B cell (primary cell): ENCODE results near the gene MEX3A. TPM values are rescaled to one million over a fixed set of nuclear protein-coding genes. Genes with fewer than 3 reads are reported as not detected.

Experiments used
- ATAC-seq: fragments of 200-7000 bp; cut with Tn5 transposase; one replicate; pipeline ENCODE4 v1.10.0; 2021; ENCODE audit warnings: low read depth, mild to moderate bottlenecking, moderate number of reproducible peaks, moderate library complexity
- CTCF ChIA-PET: fragments of 350-600 bp; sonication (Branson Sonifier 250); formaldehyde crosslinking; loops from one replicate; lab custom pipeline; 2021; ENCODE audit warnings: antibody characterized with exemption, inconsistent platforms; lab: Charles Lee
- POLR2A ChIA-PET: fragments of 350-600 bp; sonication (Branson Sonifier 250); formaldehyde crosslinking; loops from one replicate; lab custom pipeline; 2021; ENCODE audit warnings: antibody characterized with exemption; lab: Charles Lee
- DNase-seq: peaks from one replicate; pipeline ENCODE4 v3.0.0; 2013
- H2AFZ ChIP-seq: 2 replicates; pipeline ENCODE4 v1.6.1; 2012; ENCODE audit warnings: mild to moderate bottlenecking, low read depth, low read length; ENCODE audit not compliant: insufficient read depth, poor library complexity, severe bottlenecking
- H3K27ac ChIP-seq, 2 donors: 1 replicate in 1 of 2; 2 replicates in 1 of 2; pipeline ENCODE4 v1.5.1; 2012 to 2013; ENCODE audit warnings: low read length in 2 of 2, mild to moderate bottlenecking in 2 of 2, moderate library complexity in 1 of 2
- H3K27me3 ChIP-seq, 4 experiments: fragments of 200-600 bp in 1 of 4; sonication (generic) in 1 of 4; replicated peaks in 1 of 4; 1 replicate in 2 of 4; 2 replicates in 2 of 4; pipeline versions ENCODE4 v1.6.1 to v1.7.0; 2013 to 2016; ENCODE audit warnings: low read length in 3 of 4, mild to moderate bottlenecking in 2 of 4, mixed read lengths in 1 of 4, moderate library complexity in 1 of 4; ENCODE audit not compliant: insufficient read depth in 4 of 4, control insufficient read depth in 3 of 4; ENCODE audit errors: control extremely low read depth in 1 of 4
- H3K36me3 ChIP-seq, 2 experiments: replicated peaks in 1 of 2; 1 replicate in 1 of 2; 2 replicates in 1 of 2; pipeline versions ENCODE4 v1.6.1 to v1.7.1; 2013; ENCODE audit warnings: low read length in 1 of 2; ENCODE audit not compliant: insufficient read depth in 2 of 2, control insufficient read depth in 1 of 2; ENCODE audit errors: control extremely low read depth in 1 of 2, extremely low read depth in 1 of 2
- H3K4me1 ChIP-seq, 2 donors: fragments of 200-600 bp in 1 of 2; sonication (generic) in 1 of 2; 1 replicate in 1 of 2; 2 replicates in 1 of 2; pipeline versions ENCODE4 v1.5.1 to v1.6.1; 2013 to 2017; ENCODE audit warnings: low read length in 2 of 2; ENCODE audit not compliant: control insufficient read depth in 2 of 2, insufficient read depth in 2 of 2
- H3K4me2 ChIP-seq: replicated peaks from 2 replicates; pipeline ENCODE3; 2012; ENCODE audit warnings: mild to moderate bottlenecking, low read depth, low read length; ENCODE audit not compliant: poor library complexity, severe bottlenecking
- H3K4me3 ChIP-seq, 5 experiments: fragments of 200-600 bp in 1 of 5; sonication (generic) in 1 of 5; 1 replicate in 3 of 5; 2 replicates in 2 of 5; pipeline versions ENCODE4 v1.5.1 to v1.7.0; 2011 to 2016; ENCODE audit warnings: low read length in 4 of 5, mild to moderate bottlenecking in 4 of 5, low read depth in 2 of 5, control low read depth in 1 of 5, moderate library complexity in 1 of 5; ENCODE audit not compliant: insufficient read depth in 1 of 5; ENCODE audit errors: control extremely low read depth in 1 of 5, extremely low read depth in 1 of 5
- H3K79me2 ChIP-seq: fragments of 200-600 bp; sonication (generic); one replicate; pipeline ENCODE4 v1.6.0; 2016; ENCODE audit warnings: low read length; ENCODE audit not compliant: control insufficient read depth, insufficient read depth
- H3K9ac ChIP-seq: fragments of 200-600 bp; sonication (generic); 2 replicates; pipeline ENCODE4 v1.6.1; 2017; ENCODE audit warnings: mild to moderate bottlenecking, low read length, moderate library complexity
- H3K9me3 ChIP-seq, 3 donors: one replicate each; pipeline versions ENCODE4 v1.6.1 to v1.7.1; 2013; ENCODE audit warnings: low read length in 2 of 3; ENCODE audit not compliant: control insufficient read depth in 2 of 3, insufficient read depth in 1 of 3; ENCODE audit errors: control extremely low read depth in 1 of 3
- H4K20me1 ChIP-seq: 2 replicates; pipeline ENCODE4 v1.6.0; 2012; ENCODE audit warnings: mild to moderate bottlenecking, low read length; ENCODE audit not compliant: insufficient read depth, control insufficient read depth, poor library complexity, severe bottlenecking
- H3K27ac Mint-ChIP-seq: one replicate; pipeline ENCODE4 v1.8.0; 2021; ENCODE audit warnings: mixed read lengths
- H3K27me3 Mint-ChIP-seq: one replicate; pipeline ENCODE4 v1.8.0; 2021; ENCODE audit warnings: mixed read lengths
- H3K4me1 Mint-ChIP-seq: one replicate; pipeline ENCODE4 v1.8.0; 2021; ENCODE audit warnings: mixed read lengths
- H3K4me3 Mint-ChIP-seq: one replicate; pipeline ENCODE4 v1.8.0; 2021; ENCODE audit warnings: mixed read lengths
- H3K9me3 Mint-ChIP-seq: one replicate; pipeline ENCODE4 v1.8.0; 2022; ENCODE audit warnings: mixed read lengths; ENCODE audit not compliant: insufficient read depth
- CTCF ChIP-seq: fragments of 200-600 bp; IDR thresholded peaks from one replicate; pipeline ENCODE4 v1.8.0; 2022; ENCODE audit warnings: antibody characterized with exemption, mild to moderate bottlenecking
- EZH2 ChIP-seq: IDR thresholded peaks from 2 replicates; pipeline ENCODE4 v1.6.1; 2012; ENCODE audit warnings: borderline replicate concordance, low read depth, mild to moderate bottlenecking, moderate library complexity, low read length; ENCODE audit not compliant: insufficient read depth, poor library complexity, severe bottlenecking
- WGBS: methylation state at CpG from one replicate; pipeline ENCODE4 v1.1.5; 2013; ENCODE audit warnings: missing lambda C conversion rate; ENCODE audit not compliant: insufficient coverage; 5-methylcytosine and 5-hydroxymethylcytosine counted together
- intact Hi-C: fragments of 100-400 bp; cut with micrococcal nuclease; formaldehyde crosslinking; loops from one replicate; pipeline ENCODE4 v1.10.0; 2022
- polyA plus RNA-seq: library from polyadenylated mRNA; depleted of rRNA; stranded (reverse); fragments of >200 nt; gene quantifications from 2 replicates; pipeline ENCODE4 v1.2.3, GENCODE V29; 2012
- total RNA-seq, 2 donors: library from RNA; stranded (reverse); fragments of 120-200 nt in 1 of 2; gene quantifications; 1 replicate in 1 of 2; 2 replicates in 1 of 2; pipeline versions ENCODE4 v1.2.3 to v1.2.4, GENCODE V29; 2013 to 2022

MEX3A gene
- total and polyA plus RNA-seq, 2 donors (not counting 1 experiment from before 2014, with no cell fraction given), result 0.27 to 1.1 TPM

DNA sequence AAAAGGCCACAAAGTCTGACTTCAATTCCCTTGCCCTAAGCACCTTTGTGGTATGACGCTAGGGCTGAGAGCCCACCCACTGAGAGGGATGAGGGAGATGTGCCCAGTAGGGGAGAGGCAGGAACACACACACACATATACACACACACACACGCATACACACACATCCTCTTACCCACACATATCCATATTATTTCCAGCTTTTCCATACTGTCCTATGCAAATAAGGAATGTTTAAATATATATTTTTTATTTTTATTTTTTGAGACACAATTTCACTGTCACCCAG, 18.3 kb downstream of the MEX3A start:
- Mint-ChIP-seq H3K9me3 (no peaks in the 10 kb centered on the region), H3K4me3 (no peak overlapping the region), H3K27me3 (no peaks in the 10 kb centered on the region), H3K27ac (no peak overlapping the region), H3K4me1 (no peaks in the 10 kb centered on the region)
- WGBS, result no CpG with 5 or more reads among the region's 2 CpGs
- intact Hi-C loops, result no loop called here
- no peak for DNase-seq
- CTCF ChIA-PET, result interaction anchor here (1.0 to 1.1 kb wide), 2 partner anchors 66 to 182 kb away, joined by 3 to 5 read pairs; no protein-coding TSS in a partner anchor
- H3K27ac ChIP-seq, result no peak overlapping the region
- no peak for ATAC-seq
- no peaks in the 10 kb centered on the region for H4K20me1 ChIP-seq
- no peak overlapping the region for H3K4me2 ChIP-seq
- no peaks in the 10 kb centered on the region for H3K36me3 ChIP-seq
- H3K9me3 ChIP-seq, result no peaks in the 10 kb centered on the region
- H3K27me3 ChIP-seq, result no peaks in the 10 kb centered on the region
- H3K79me2 ChIP-seq, result no peaks in the 10 kb centered on the region
- H2AFZ ChIP-seq, result no peak overlapping the region
- H3K4me1 ChIP-seq, result no peaks in the 10 kb centered on the region
- POLR2A ChIA-PET, result no interaction called here
- no peak overlapping the region for H3K9ac ChIP-seq
- no peak for TF ChIP-seq CTCF
- no peak for TF ChIP-seq EZH2
- no peak overlapping the region for H3K4me3 ChIP-seq

DNA sequence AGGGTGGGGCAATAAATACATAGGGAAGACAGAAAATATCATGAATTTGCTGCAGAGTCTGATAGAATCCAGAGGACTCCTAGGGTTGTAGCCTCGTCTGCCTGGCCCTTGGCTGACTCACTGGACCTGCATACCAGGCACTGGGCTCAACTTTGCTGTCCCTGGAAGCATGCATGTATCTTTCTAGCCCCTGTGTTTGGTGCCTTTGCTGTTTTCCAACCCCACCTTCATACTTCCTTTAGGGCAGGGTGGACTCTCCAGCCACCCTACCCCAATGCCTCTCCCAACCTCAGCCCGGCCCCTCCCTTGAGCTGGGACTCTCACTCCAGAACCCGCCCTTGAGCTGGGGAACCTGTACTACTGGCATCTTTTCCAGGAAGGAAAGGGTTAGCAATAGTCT, 20.1 kb downstream of the MEX3A start:
- WGBS, result 100% methylated on average over 1 of the region's 3 CpGs
- H3K79me2 ChIP-seq, result no peaks in the 10 kb centered on the region
- ChIA-PET CTCF (interaction anchor here (0.7 kb wide), 2 partner anchors 11 to 33 kb away, joined by 3 to 4 read pairs; no protein-coding TSS in a partner anchor), POLR2A (no interaction called here)
- Mint-ChIP-seq H3K9me3 (no peaks in the 10 kb centered on the region), H3K27me3 (no peaks in the 10 kb centered on the region), H3K4me1 (no peaks in the 10 kb centered on the region), H3K27ac (no peak overlapping the region), H3K4me3 (no peak overlapping the region)
- no peak overlapping the region for H2AFZ ChIP-seq
- TF ChIP-seq CTCF (no peak), EZH2 (no peak)
- H3K4me3 ChIP-seq, result no peak overlapping the region
- H3K4me1 ChIP-seq, result no peaks in the 10 kb centered on the region
- intact Hi-C loops, result no loop called here
- no peak overlapping the region for H3K9ac ChIP-seq
- no peak overlapping the region for H3K4me2 ChIP-seq
- H3K9me3 ChIP-seq, result no peaks in the 10 kb centered on the region
- no peaks in the 10 kb centered on the region for H3K27me3 ChIP-seq
- no peaks in the 10 kb centered on the region for H4K20me1 ChIP-seq
- peaks cover 0 to 5% of the 10 kb centered on the region in 2 experiments for H3K36me3 ChIP-seq
- no peak overlapping the region for H3K27ac ChIP-seq
- no peak for DNase-seq
- ATAC-seq, result no peak
